Measurements from ENCODE around the gene FBXO46.
"Not testable (repeated sequence)": the region's sequence is repeated elsewhere in the genome, so short reads cannot be mapped to it uniquely, and the experiment has no call there.

The FBXO46 gene

DNA sequence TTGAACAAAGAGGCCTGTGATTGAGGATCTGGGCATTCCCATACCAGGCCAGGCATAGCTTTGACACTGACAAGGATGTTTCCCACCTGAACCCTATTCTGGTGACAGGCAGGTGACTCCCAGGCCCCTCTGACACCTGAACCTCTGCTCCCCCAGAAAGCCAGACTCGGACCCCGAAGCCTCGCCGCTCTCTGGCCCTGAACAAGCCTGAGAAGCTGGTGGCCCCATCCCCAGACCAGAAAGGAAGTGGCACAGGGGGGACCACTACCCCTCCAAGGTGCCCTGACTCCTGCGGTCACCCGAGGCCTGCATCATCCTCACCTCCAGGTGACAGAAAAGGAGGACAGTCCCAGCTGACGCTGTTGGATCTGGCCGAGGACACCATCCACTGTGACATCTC is 23.6 kb upstream of the FBXO46 start:
- no peak overlapping the region for H3K4me3 Mint-ChIP-seq
- no peak for DNase-seq (ENCODE audit: low spot score in 2 of 2)
- H3K9me3 Mint-ChIP-seq, result no peaks in the 10 kb centered on the region
- H3K27ac Mint-ChIP-seq, result no peak overlapping the region
- H3K4me1 Mint-ChIP-seq, result no peaks in the 10 kb centered on the region
- no peaks in the 10 kb centered on the region for H3K36me3 Mint-ChIP-seq
- ATAC-seq, result no peak

DNA sequence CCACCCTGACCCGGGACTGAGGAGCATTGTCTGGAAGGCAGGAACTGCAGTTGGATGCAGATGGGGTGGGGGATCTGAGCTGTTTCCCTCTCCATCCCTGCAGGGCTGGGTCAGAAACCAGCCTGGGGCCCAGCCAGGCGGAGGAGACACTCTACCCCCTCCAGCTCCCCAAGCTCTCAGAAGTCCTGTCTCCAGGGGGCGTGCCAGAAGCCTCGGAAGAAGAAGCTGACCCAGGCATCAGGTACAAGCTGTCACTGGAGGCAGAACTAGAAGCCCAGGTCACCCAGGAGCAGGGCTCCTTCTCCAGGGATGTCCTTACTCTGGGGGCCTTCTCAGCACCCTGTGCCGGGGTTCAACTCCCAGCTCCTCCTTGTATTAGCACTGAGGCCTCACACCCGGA is 22.9 kb upstream of the FBXO46 start:
- H3K27ac Mint-ChIP-seq, result no peak overlapping the region
- no peaks in the 10 kb centered on the region for H3K36me3 Mint-ChIP-seq
- H3K4me3 Mint-ChIP-seq, result no peak overlapping the region
- no peak for ATAC-seq
- no peaks in the 10 kb centered on the region for H3K9me3 Mint-ChIP-seq
- no peaks in the 10 kb centered on the region for H3K4me1 Mint-ChIP-seq
- DNase-seq (ENCODE audit: low spot score in 2 of 2), result no peak

DNA sequence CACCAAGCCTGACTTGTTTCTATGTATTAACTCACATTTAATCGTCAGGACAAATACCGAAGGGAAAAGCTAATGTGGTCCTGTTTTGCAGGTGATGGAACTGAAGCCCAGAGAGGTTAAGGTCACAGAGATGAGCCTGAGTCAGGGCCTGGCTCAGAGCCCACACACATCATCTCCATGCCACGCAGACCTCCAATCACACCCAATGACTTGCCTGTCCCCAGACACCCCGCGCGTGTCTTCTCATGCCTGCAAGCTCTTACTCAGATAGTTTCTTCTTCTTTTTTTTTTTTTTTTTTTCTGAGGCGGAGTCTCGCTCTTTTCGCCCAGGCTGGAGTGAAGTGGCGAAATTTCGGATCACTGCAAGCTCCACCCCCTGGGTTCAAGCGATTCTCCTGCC is 21.9 kb upstream of the FBXO46 start:
- H3K27ac Mint-ChIP-seq, result peak overlapping the region; percentile 17
- no peaks in the 10 kb centered on the region for H3K4me1 Mint-ChIP-seq
- no peak for DNase-seq (ENCODE audit: low spot score in 2 of 2)
- no peaks in the 10 kb centered on the region for H3K9me3 Mint-ChIP-seq
- H3K4me3 Mint-ChIP-seq, result no peak overlapping the region
- ATAC-seq, result no peak
- H3K36me3 Mint-ChIP-seq, result no peaks in the 10 kb centered on the region

DNA sequence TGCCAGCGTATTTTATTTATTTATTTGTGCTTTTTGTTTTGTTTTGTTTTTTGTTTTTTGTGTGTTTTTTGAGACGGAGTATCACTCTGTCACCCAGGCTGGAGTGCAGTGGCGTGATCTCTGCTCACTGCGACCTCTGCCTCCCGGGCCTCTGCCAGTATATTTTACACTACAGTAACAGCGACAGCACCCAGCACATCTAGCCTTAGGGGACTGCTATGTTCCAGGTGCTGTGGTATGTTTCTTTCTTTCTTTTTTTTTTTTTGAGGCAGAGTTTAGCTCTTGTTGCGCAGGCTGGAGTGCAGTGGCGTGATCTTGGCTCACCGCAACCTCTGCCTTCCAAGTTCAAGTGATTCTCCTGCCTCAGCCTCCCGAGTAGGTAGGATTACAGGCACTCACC is 20.8 kb upstream of the FBXO46 start:
- not testable (repeated sequence) for DNase-seq (ENCODE audit: low spot score in 2 of 2); ATAC-seq; H3K27ac Mint-ChIP-seq; H3K36me3 Mint-ChIP-seq; H3K4me1 Mint-ChIP-seq; H3K4me3 Mint-ChIP-seq; H3K9me3 Mint-ChIP-seq

DNA sequence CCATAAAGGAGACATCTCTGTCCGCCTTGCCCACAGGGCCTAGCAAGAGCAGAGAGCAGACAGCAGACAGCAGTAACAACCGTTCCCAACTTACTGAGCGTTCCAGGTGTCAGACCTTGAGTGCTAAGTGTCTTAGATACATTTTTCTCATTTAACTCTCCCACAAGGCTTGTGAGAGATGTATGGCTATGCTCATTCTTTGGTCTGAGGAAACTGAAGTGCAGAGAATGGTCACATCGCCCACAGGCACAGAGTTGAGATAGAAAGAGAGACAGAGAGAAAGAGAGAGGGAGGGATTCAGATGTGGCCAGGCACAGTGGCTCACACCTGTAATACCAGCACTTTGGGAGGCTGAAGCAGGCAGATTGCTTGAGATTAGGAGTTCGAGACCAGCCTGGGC is 16.8 kb upstream of the FBXO46 start:
- Mint-ChIP-seq H3K27ac (peak overlapping the region; percentile 43), H3K9me3 (no peaks in the 10 kb centered on the region)

DNA sequence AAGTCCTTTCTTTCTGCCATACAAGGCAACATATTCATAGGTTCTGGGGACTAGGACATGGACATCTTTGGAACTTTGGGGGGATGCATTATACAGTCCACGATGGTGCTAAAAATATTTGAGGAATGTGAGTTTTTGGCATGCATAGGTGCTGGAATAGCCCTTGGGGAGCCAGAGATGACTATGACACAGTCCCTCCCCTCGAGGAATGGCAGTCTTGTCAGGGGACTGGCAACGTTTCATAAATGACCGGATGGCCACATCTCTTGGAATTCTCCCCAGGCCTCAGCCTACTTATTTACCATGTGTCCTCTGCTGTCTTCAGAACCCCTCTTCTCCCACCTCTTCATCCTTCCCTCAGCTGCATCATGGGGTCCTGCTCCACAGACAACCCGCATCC is 16.2 kb upstream of the FBXO46 start:
- ATAC-seq, result no peak
- DNase-seq (ENCODE audit: low spot score in 2 of 2), result no peak
- Mint-ChIP-seq H3K36me3 (no peaks in the 10 kb centered on the region), H3K9me3 (no peaks in the 10 kb centered on the region), H3K4me1 (no peaks in the 10 kb centered on the region), H3K27ac (peak overlapping the region; percentile 43), H3K4me3 (no peak overlapping the region)

More for the DNA sequence above, 16.8 kb upstream of the FBXO46 start:
- Mint-ChIP-seq H3K4me1 (no peaks in the 10 kb centered on the region), H3K4me3 (no peak overlapping the region), H3K36me3 (no peaks in the 10 kb centered on the region)
- no peak for DNase-seq (ENCODE audit: low spot score in 2 of 2)
- no peak for ATAC-seq

DNA sequence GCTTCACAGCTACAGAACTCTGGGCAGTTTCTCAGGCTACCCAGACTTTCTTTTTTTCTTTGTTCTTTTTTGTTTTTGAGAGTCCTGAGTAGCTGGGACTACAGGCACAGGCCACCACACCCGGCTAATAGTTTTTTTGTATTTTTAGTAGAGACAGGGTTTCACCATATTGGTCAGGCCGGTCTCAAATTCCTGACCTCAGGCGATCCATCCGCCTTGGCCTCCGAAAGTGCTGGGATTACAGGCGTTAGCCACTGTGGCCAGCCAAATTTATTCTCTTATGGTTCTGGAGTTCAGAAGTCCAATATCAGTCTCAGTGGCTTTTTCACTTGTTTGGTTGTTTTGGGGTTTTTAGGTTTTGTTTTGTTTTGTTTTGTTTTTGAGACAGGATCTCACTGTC is 14.9 kb upstream of the FBXO46 start:
- Mint-ChIP-seq H3K36me3 (no peaks in the 10 kb centered on the region), H3K4me3 (no peak overlapping the region), H3K9me3 (no peaks in the 10 kb centered on the region), H3K4me1 (no peaks in the 10 kb centered on the region), H3K27ac (no peak overlapping the region)
- ATAC-seq (no peak), DNase-seq (ENCODE audit: low spot score in 2 of 2) (no peak)

DNA sequence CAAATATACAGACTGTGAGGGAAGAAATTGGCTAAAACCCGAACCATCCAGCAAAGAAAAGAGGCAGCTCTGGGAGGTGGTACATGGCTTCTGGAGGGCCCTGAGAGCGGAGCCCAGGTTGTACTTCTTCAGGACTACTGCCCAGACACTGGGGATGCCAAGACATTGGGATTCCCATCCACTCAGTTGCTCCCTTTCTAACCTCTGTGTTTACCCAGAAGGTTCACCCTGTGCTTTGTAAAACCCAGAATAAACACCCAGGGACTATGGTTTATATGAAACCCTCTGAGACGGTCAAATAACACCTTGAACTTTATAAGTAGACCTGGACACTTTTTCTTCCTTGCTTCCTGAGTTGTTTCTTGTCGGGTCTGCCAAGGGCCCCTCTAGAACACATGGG is 12.3 kb upstream of the FBXO46 start:
- no peaks in the 10 kb centered on the region for H3K9me3 Mint-ChIP-seq
- no peaks in the 10 kb centered on the region for H3K36me3 Mint-ChIP-seq
- no peak overlapping the region for H3K27ac Mint-ChIP-seq
- ATAC-seq, result no peak
- H3K4me3 Mint-ChIP-seq, result no peak overlapping the region
- no peaks in the 10 kb centered on the region for H3K4me1 Mint-ChIP-seq
- DNase-seq (ENCODE audit: low spot score in 2 of 2), result no peak

DNA sequence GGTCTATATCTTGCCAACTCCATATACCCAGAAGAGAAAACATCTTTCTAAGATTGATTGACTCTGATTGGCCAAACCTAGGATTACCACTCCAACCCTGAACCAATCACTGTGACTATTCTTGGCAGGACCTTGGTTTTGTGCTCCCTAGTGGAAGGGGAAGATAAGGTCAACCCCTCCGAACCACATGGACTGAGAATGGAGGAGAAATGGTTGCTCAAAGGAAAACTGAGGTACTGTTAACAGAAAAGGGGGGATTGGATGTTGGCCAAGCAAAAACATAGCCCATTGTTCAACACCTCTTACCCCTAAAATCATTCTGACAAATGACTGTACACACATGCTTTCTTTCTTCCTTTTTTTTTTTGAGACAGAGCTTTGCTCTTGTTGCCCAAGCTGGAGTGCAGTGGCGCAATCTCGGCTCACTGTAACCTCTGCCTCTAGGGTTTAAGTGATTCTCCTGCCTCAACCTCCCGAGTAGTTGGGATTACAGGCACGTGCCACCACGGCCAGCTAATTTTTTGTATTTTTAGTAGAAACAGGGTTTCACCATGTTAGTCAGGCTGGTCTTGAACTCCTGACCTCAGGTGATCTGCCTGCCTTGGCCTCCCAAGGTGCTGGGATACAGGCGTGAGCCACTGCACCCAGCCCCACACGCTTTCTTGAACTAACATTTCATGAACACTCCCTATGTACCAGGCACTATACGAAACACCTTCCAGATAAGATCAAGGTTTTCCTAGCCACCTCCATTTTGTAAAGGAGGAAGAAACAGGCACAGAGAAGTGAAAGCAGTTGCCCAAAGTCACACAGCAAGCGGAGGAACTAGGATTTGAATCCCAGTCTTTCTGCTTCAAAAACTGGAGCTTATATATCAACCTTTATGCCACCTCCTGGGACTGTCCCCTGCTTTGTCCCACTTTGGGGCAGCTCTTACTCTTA is 9.1 kb upstream of the FBXO46 start:
- no peak for ATAC-seq
- no peak overlapping the region for H3K27ac Mint-ChIP-seq

DNA sequence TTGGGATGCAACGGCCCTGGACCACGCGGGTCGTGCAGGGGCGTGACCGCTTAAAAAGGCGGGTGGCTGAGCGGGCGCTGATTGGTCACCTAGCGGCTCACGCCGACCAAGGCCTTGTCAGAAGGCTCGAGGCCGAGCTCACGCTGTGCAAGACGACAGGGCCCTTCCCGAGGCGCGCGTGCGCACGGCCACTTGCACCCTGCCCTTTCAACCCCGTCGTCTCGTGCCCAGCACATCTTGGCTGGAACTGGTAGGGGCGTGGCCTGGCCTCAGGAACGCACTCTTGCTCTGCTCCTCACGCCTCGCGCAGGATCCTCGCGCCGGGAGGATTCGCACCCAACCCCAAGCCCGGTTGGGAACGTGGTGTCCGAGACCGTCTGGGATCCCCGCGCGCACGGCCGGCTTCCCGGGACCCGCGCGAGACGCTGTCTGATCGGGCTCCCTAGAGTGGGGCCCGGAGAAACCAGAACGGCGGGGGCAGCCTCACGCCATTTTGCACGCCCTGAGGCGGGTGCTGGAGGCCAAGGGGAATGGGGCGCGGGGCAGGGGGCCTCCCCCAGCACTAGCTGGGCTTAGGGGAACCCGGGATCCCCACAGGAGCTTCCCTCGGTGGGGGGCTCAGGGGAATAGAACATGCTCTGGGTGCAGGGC is 2.6 kb upstream of the FBXO46 start, which contains the start of gene MEIOSIN:
TSS of gene MEIOSIN (plus strand) at position 280 of the 651 bp plus-strand sequence. CDS start 1,938 bp downstream, outside the sequence.
- DNase-seq (ENCODE audit: low spot score in 2 of 2) (no peak), ATAC-seq (no peak)
- H3K9me3 Mint-ChIP-seq, result no peaks in the 10 kb centered on the region
- peaks cover 24% of the 10 kb centered on the region for H3K4me1 Mint-ChIP-seq
- peaks cover 6% of the 10 kb centered on the region for H3K36me3 Mint-ChIP-seq
- no peak within 1 kb of the TSS for H3K27ac Mint-ChIP-seq
- no peak within 1 kb of the TSS for H3K4me3 Mint-ChIP-seq

More for the DNA sequence above, 9.1 kb upstream of the FBXO46 start:
- H3K36me3 Mint-ChIP-seq, result no peaks in the 10 kb centered on the region
- DNase-seq (ENCODE audit: low spot score in 2 of 2), result no peak
- no peaks in the 10 kb centered on the region for H3K9me3 Mint-ChIP-seq
- no peaks in the 10 kb centered on the region for H3K4me1 Mint-ChIP-seq
- no peak overlapping the region for H3K4me3 Mint-ChIP-seq

DNA sequence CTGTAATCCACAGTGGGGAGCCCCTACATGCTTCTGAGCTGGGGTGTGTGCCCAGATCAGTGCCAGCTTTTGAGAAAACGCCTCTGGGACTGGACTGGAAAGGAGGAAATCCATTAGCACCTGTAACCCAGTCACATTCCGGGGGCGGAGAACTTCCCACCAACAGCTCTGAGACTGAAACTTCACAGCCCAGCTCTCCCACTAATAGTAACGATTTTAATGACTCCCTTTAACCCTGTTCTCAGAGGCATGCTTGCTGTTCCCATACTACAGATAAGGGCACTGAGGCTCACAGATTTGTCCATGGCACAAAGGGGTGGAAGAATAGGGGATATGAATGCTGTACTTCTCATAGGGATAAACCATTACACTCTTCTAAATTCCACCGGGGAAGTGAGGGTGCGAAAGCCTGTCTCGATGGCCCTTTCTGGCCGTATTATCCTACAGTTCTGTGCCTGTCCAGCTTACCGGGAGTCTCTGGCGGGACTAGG is 851 bp downstream of the FBXO46 start:
- ATAC-seq (peak; percentile 12), DNase-seq (ENCODE audit: low spot score in 2 of 2) (no peak)
- Mint-ChIP-seq H3K9me3 (no peaks in the 10 kb centered on the region), H3K27ac (peak overlapping the region; percentile 86), H3K36me3 (peaks cover 34% of the 10 kb centered on the region), H3K4me3 (peak overlapping the region; percentile 91), H3K4me1 (peaks cover 29% of the 10 kb centered on the region)

DNA sequence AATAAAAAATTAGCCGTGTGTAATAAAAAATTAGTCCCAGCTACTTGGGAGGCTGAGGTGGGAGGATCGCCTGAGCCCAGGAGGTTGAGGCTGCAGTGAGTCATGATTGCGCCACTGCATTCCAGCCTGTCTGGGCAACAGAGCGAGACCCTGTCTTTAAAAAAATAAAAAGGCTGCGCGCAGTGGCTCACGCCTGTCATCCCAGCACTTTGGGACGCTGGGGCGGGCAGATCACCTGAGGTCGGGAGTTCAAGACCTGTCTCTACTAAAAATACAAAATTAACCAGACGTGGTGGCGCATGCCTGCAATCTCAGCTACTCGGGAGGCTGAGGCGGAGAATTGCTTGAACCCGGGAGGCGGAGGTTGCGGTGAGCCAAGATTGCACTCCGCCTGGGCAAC is 2.0 kb downstream of the FBXO46 start:
- Mint-ChIP-seq H3K4me1 (peaks cover 29% of the 10 kb centered on the region), H3K27ac (peak overlapping the region; percentile 1), H3K36me3 (peaks cover 41% of the 10 kb centered on the region), H3K4me3 (peak overlapping the region; percentile 24)
- not testable (repeated sequence) for DNase-seq (ENCODE audit: low spot score in 2 of 2); ATAC-seq; H3K9me3 Mint-ChIP-seq

DNA sequence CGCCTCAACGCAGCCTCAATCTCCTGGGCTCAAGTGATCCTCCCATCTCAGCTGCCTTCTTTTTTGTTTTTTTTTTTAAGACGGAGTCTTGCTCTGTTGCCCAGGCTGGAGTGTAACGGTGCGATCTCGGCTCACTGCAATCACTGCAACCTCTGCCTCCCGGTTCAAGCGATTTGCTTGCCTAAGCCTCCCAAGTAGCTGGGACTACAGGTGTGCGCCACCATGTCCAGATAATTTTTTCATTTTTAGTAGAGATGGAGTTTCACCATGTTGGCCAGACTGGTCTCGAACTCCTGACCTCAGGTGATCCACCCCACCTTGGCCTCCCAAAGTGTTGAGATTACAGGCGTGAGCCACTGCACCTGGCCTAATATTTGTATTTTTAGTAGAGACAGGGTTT is 10.6 kb downstream of the FBXO46 start:
- DNase-seq (ENCODE audit: low spot score in 2 of 2); H3K27ac Mint-ChIP-seq; H3K9me3 Mint-ChIP-seq; ATAC-seq; H3K4me3 Mint-ChIP-seq: not testable (repeated sequence)
- Mint-ChIP-seq H3K4me1 (peaks cover 38% of the 10 kb centered on the region), H3K36me3 (peaks cover 89% of the 10 kb centered on the region)

DNA sequence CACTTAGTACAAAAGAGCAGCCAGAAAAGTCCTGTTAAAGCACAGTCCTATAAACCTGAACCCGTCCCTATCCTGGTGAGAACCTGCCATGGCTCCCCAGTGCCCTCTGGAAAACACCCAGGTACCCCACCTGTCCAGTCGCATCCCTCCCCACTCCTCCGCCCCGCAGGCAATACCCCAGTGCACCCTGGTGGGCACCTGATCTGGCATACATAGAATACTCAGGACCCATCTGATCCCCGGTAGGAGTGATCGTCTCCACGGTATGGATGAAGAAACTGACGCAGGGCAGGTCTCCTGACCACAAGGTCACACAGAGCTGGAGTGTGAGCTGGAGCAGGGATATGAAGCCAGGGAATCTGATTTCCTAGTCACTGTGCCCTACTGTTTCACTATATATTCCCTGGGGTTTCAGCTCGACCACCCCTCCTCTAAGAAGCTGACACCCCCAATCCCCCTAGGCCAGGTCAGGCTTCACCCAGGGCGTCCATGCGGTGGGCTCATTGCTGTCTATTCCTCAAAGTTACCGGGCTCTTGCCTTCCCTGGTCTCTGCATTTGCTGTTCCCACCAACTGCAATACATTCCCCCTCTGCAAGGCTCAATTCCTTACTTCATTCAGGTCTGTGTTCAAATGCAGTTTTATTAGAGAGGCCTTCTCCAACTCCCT is 12.6 kb downstream of the FBXO46 start:
- H3K4me1 Mint-ChIP-seq, result peaks cover 38% of the 10 kb centered on the region
- H3K4me3 Mint-ChIP-seq, result peak overlapping the region; percentile 91
- H3K36me3 Mint-ChIP-seq, result peaks cover 85% of the 10 kb centered on the region
- H3K9me3 Mint-ChIP-seq, result no peaks in the 10 kb centered on the region
- peak overlapping the region; percentile 88 for H3K27ac Mint-ChIP-seq
- ATAC-seq (no peak), DNase-seq (ENCODE audit: low spot score in 2 of 2) (no peak)
